Chondrocyte (in vitro differentiated cells): ENCODE data around the gene PRDX5. TPM values are rescaled to one million over a fixed set of nuclear protein-coding genes. Genes with fewer than 3 reads are reported as not detected.
A peak's percentile ranks its signal among the peaks of the same experiment; 100 is the strongest.
"Not testable (repeated sequence)": the region's sequence is repeated elsewhere in the genome, so short reads cannot be mapped to it uniquely, and the experiment has no call there.

Experiments
- DNase-seq: peaks from one replicate; pipeline ENCODE4 v3.0.0; 2021; ENCODE audit warnings: mixed read lengths, low spot score
- H3K27ac Mint-ChIP-seq: one replicate; pipeline ENCODE4 v1.8.0; 2021; ENCODE audit warnings: mild to moderate bottlenecking, moderate library complexity, mixed read lengths; ENCODE audit not compliant: unreplicated experiment
- H3K27me3 Mint-ChIP-seq: 2 replicates; pipeline ENCODE4 v1.8.0; 2021; ENCODE audit warnings: low read depth, mixed read lengths
- H3K36me3 Mint-ChIP-seq: 2 replicates; pipeline ENCODE4 v1.8.0; 2021; ENCODE audit warnings: low read depth, mixed read lengths
- H3K4me1 Mint-ChIP-seq: 2 replicates; pipeline ENCODE4 v1.8.0; 2021; ENCODE audit warnings: low read depth, mild to moderate bottlenecking, mixed read lengths
- H3K4me3 Mint-ChIP-seq: one replicate; pipeline ENCODE4 v1.8.0; 2021; ENCODE audit warnings: mild to moderate bottlenecking, moderate library complexity, mixed read lengths; ENCODE audit not compliant: unreplicated experiment
- H3K9me3 Mint-ChIP-seq: 2 replicates; pipeline ENCODE4 v1.8.0; 2021; ENCODE audit warnings: low read depth, mixed read lengths
- total RNA-seq: library from RNA; stranded (reverse); gene quantifications from 3 replicates; pipeline ENCODE4 v1.2.1, GENCODE V29; 2021
- TF ChIP-seq, protein P1 (sequence below): fragments of 200-600 bp; sonication (generic); IDR thresholded peaks from 2 replicates; pipeline ENCODE4 v1.5.0; 2021; ENCODE audit warnings: antibody characterized with exemption, mild to moderate bottlenecking, moderate library complexity

The PRDX5 gene
- total RNA-seq, 1 donor from 2014 or later: 232 TPM

DNA sequence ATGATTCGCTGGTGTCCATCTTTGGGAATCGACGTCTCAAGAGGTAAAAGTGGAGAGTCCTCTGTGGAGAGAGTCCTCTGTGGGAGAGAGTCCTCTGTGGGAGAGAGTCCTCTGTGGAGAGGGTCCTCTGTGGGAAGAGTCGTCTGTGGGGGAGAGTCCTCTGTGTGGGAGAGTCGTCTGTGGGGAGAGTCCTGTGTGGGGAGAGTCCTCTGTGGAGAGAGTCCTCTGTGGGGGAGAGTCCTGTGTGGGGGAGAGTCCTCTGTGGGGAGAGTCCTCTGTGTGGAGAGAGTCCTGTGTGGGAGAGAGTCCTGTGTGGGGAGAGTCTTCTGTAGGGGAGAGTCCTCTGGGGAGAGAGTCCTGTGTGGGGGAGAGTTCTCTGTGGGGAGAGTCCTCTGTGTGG lies 3.1 kb downstream of the PRDX5 start:
- TF ChIP-seq, protein P1, sequence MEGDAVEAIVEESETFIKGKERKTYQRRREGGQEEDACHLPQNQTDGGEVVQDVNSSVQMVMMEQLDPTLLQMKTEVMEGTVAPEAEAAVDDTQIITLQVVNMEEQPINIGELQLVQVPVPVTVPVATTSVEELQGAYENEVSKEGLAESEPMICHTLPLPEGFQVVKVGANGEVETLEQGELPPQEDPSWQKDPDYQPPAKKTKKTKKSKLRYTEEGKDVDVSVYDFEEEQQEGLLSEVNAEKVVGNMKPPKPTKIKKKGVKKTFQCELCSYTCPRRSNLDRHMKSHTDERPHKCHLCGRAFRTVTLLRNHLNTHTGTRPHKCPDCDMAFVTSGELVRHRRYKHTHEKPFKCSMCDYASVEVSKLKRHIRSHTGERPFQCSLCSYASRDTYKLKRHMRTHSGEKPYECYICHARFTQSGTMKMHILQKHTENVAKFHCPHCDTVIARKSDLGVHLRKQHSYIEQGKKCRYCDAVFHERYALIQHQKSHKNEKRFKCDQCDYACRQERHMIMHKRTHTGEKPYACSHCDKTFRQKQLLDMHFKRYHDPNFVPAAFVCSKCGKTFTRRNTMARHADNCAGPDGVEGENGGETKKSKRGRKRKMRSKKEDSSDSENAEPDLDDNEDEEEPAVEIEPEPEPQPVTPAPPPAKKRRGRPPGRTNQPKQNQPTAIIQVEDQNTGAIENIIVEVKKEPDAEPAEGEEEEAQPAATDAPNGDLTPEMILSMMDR: no peak
- no peak overlapping the region for H3K4me3 Mint-ChIP-seq
- DNase-seq: no peak
- peaks cover 8% of the 10 kb centered on the region for H3K36me3 Mint-ChIP-seq
- peaks cover 30% of the 10 kb centered on the region for H3K4me1 Mint-ChIP-seq
- no peaks in the 10 kb centered on the region for H3K27me3 Mint-ChIP-seq
- H3K27ac Mint-ChIP-seq: no peak overlapping the region
- no peaks in the 10 kb centered on the region for H3K9me3 Mint-ChIP-seq

DNA sequence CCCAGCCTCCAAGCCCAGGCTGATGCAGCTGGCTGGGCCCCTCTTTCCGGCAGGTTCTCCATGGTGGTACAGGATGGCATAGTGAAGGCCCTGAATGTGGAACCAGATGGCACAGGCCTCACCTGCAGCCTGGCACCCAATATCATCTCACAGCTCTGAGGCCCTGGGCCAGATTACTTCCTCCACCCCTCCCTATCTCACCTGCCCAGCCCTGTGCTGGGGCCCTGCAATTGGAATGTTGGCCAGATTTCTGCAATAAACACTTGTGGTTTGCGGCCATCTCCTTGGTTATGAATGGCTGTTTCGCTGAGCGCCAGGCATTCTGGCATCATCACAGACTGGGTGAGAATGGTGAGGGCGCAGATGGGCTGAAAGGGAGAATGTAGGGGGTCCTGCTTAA lies 3.6 kb downstream of the PRDX5 start:
- DNase-seq: peak; percentile 56
- Mint-ChIP-seq H3K4me3 (no peak overlapping the region), H3K36me3 (peaks cover 8% of the 10 kb centered on the region), H3K9me3 (no peaks in the 10 kb centered on the region), H3K27ac (no peak overlapping the region), H3K4me1 (peaks cover 26% of the 10 kb centered on the region), H3K27me3 (no peaks in the 10 kb centered on the region)
- TF ChIP-seq, protein P1: no peak

- Mint-ChIP-seq H3K4me1 (peaks cover 20% of the 10 kb centered on the region), H3K9me3 (peaks cover 3% of the 10 kb centered on the region), H3K4me3 (no peak overlapping the region), H3K27ac (no peak overlapping the region), H3K36me3 (peaks cover 8% of the 10 kb centered on the region), H3K27me3 (no peaks in the 10 kb centered on the region)
- DNase-seq: peak; percentile 59
- TF ChIP-seq, protein P1: no peak
These were observed 5.0 kb downstream of the PRDX5 start for GRCh38 chr11:64322925-64323260.

- no peak overlapping the region for H3K27ac Mint-ChIP-seq
- H3K27me3 Mint-ChIP-seq: no peaks in the 10 kb centered on the region
- TF ChIP-seq, protein P1: no peak
- no peak overlapping the region for H3K4me3 Mint-ChIP-seq
- H3K36me3 Mint-ChIP-seq: peaks cover 8% of the 10 kb centered on the region
- DNase-seq: peak; percentile 85
- peaks cover 3% of the 10 kb centered on the region for H3K9me3 Mint-ChIP-seq
- H3K4me1 Mint-ChIP-seq: peaks cover 20% of the 10 kb centered on the region
These were observed 5.5 kb downstream of the PRDX5 start for GRCh38 chr11:64323373-64323772.

- not testable (repeated sequence) for H3K27ac Mint-ChIP-seq, H3K9me3 Mint-ChIP-seq, H3K36me3 Mint-ChIP-seq, H3K27me3 Mint-ChIP-seq, H3K4me3 Mint-ChIP-seq
- peak; percentile 71 for DNase-seq
- H3K4me1 Mint-ChIP-seq: peaks cover 20% of the 10 kb centered on the region
These were observed 6.1 kb downstream of the PRDX5 start for GRCh38 chr11:64323984-64324383.

GRCh38 chr11:64324692-64325469 lies 7.0 kb downstream of the PRDX5 start:
- Mint-ChIP-seq H3K27me3 (no peaks in the 10 kb centered on the region), H3K9me3 (peaks cover 3% of the 10 kb centered on the region), H3K4me3 (no peak overlapping the region), H3K4me1 (peaks cover 20% of the 10 kb centered on the region), H3K27ac (peak overlapping the region; percentile 22), H3K36me3 (peaks cover 8% of the 10 kb centered on the region)
- TF ChIP-seq, protein P1: no peak
- DNase-seq: peak; percentile 44
